Embryonic facial prominence (tissue), 1 donor: ENCODE results near the gene CLEC16A.
"Not testable (repeated sequence)": the region's sequence is repeated elsewhere in the genome, so short reads cannot be mapped to it uniquely, and the experiment has no call there.

Experiments used
- DNase-seq: peaks from one replicate; pipeline ENCODE4 v3.0.0-alpha.2; 2016; ENCODE audit errors: extremely low spot score

CLEC16A gene

GRCh38 chr16:10923650-10924214 lies 20.6 kb upstream of the CLEC16A start:
- no peak for DNase-seq

GRCh38 chr16:10925285-10925684 lies 19.1 kb upstream of the CLEC16A start:
- DNase-seq, result not testable (repeated sequence)

GRCh38 chr16:10926094-10926493 lies 18.3 kb upstream of the CLEC16A start:
- no peak for DNase-seq

GRCh38 chr16:10926867-10927266 lies 17.5 kb upstream of the CLEC16A start:
- no peak for DNase-seq

GRCh38 chr16:10927497-10928112 lies 16.8 kb upstream of the CLEC16A start:
- DNase-seq, result no peak

- DNase-seq, result not testable (repeated sequence)
These were observed 15.3 kb upstream of the CLEC16A start for GRCh38 chr16:10929097-10929496.

GRCh38 chr16:10929853-10930754 lies 14.3 kb upstream of the CLEC16A start:
- DNase-seq, result no peak

- no peak for DNase-seq
These were observed 13.6 kb upstream of the CLEC16A start for GRCh38 chr16:10930755-10931093.

- DNase-seq, result no peak
These were observed 13.2 kb upstream of the CLEC16A start for GRCh38 chr16:10931134-10931533.

- DNase-seq, result no peak
These were observed 12.3 kb upstream of the CLEC16A start for GRCh38 chr16:10931977-10932632.

GRCh38 chr16:10932959-10933710 lies 11.2 kb upstream of the CLEC16A start:
- DNase-seq, result no peak

- DNase-seq, result no peak
These were observed 10.5 kb upstream of the CLEC16A start for GRCh38 chr16:10933865-10934264.

GRCh38 chr16:10934325-10935107 lies 9.8 kb upstream of the CLEC16A start:
- no peak for DNase-seq

GRCh38 chr16:10935226-10935915 lies 9.0 kb upstream of the CLEC16A start:
- DNase-seq, result no peak

GRCh38 chr16:10936272-10936984 lies 7.9 kb upstream of the CLEC16A start:
- no peak for DNase-seq

- no peak for DNase-seq
These were observed 7.1 kb upstream of the CLEC16A start for GRCh38 chr16:10937068-10937859.

- DNase-seq, result no peak
These were observed 6.0 kb upstream of the CLEC16A start for GRCh38 chr16:10938321-10938720.

- DNase-seq, result no peak
These were observed 5.3 kb upstream of the CLEC16A start for GRCh38 chr16:10938796-10939648.
